Mucosa of descending colon (tissue), 3 donors: Measurements from ENCODE around the gene MED22. TPM values are rescaled to one million over a fixed set of nuclear protein-coding genes. Genes with fewer than 3 reads are reported as not detected.

Source experiments
- ATAC-seq: fragments of 200-7000 bp; cut with Tn5 transposase; one replicate; pipeline ENCODE4 v1.9.1; 2020; ENCODE audit warnings: mild to moderate bottlenecking, moderate library complexity
- DNase-seq, 3 donors: peaks; one replicate each; pipeline ENCODE4 v3.0.0-alpha.2; 2020
- H3K36me3 ChIP-seq: fragments of 200-600 bp; one replicate; pipeline ENCODE4 v1.8.0; 2021; ENCODE audit warnings: low read depth, mild to moderate bottlenecking
- H3K4me1 ChIP-seq: fragments of 200-600 bp; one replicate; pipeline ENCODE4 v1.8.0; 2021; ENCODE audit warnings: low read depth, mild to moderate bottlenecking
- H3K4me3 ChIP-seq: fragments of 200-600 bp; one replicate; pipeline ENCODE4 v1.8.0; 2021; ENCODE audit warnings: mild to moderate bottlenecking
- H3K9me3 ChIP-seq: fragments of 200-600 bp; one replicate; pipeline ENCODE4 v1.8.0; 2021; ENCODE audit warnings: mild to moderate bottlenecking
- intact Hi-C, 2 donors: fragments of 100-400 bp; cut with DNase I in 1 of 2; cut with micrococcal nuclease in 1 of 2; formaldehyde crosslinking; loops; one replicate each; pipeline versions ENCODE4 v1.11.0 to v1.11.1; 2022; cut with DNase I, micrococcal nuclease
- total RNA-seq, 3 donors: library from RNA; stranded (reverse); fragmentation: NEBNext Ultra II Directional in 2 of 3; extraction: Animal tissue kit (Norgen Biotek cat#: 25700) in 2 of 3; gene quantifications; one replicate each; pipeline versions ENCODE4 v1.2.1 to v1.2.4, GENCODE V29; 2021 to 2023
- TF ChIP-seq, protein P1 (sequence below): fragments of 200-600 bp; IDR thresholded peaks from one replicate; pipeline ENCODE4 v1.8.0; 2022; ENCODE audit warnings: antibody characterized with exemption, mild to moderate bottlenecking
- donor health status: DM: no; HTN: no; CAD: no; lungs with moderate emphysema.
- donor health status: DM: no; HTN: no; CAD: no.
- donor health status: DM: no; HTN: yes; CAD: no.

MED22 gene
- total RNA-seq, 3 donors from 2014 or later: 19.8 to 33.6 (median 21.3) TPM

- TF ChIP-seq, protein P1, sequence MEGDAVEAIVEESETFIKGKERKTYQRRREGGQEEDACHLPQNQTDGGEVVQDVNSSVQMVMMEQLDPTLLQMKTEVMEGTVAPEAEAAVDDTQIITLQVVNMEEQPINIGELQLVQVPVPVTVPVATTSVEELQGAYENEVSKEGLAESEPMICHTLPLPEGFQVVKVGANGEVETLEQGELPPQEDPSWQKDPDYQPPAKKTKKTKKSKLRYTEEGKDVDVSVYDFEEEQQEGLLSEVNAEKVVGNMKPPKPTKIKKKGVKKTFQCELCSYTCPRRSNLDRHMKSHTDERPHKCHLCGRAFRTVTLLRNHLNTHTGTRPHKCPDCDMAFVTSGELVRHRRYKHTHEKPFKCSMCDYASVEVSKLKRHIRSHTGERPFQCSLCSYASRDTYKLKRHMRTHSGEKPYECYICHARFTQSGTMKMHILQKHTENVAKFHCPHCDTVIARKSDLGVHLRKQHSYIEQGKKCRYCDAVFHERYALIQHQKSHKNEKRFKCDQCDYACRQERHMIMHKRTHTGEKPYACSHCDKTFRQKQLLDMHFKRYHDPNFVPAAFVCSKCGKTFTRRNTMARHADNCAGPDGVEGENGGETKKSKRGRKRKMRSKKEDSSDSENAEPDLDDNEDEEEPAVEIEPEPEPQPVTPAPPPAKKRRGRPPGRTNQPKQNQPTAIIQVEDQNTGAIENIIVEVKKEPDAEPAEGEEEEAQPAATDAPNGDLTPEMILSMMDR: no peak
These were observed 36.9 kb upstream of the MED22 start for GRCh38 chr9:133384736-133385321.

GRCh38 chr9:133383438-133383837 lies 35.5 kb upstream of the MED22 start:
- no peak for ATAC-seq
- no peaks in the 10 kb centered on the region for H3K36me3 ChIP-seq
- no peaks in the 10 kb centered on the region for H3K9me3 ChIP-seq
- H3K4me3 ChIP-seq: no peak overlapping the region
- DNase-seq: no peak
- intact Hi-C loops: no loop called here
- TF ChIP-seq, protein P1: no peak
- H3K4me1 ChIP-seq: no peaks in the 10 kb centered on the region

More at GRCh38 chr9:133384736-133385321, 36.9 kb upstream of the MED22 start:
- Histone ChIP-seq H3K36me3 (no peaks in the 10 kb centered on the region), H3K4me1 (no peaks in the 10 kb centered on the region), H3K4me3 (no peak overlapping the region), H3K9me3 (no peaks in the 10 kb centered on the region)
- intact Hi-C loops: no loop called here
- no peak for ATAC-seq
- no peak for DNase-seq

DNA sequence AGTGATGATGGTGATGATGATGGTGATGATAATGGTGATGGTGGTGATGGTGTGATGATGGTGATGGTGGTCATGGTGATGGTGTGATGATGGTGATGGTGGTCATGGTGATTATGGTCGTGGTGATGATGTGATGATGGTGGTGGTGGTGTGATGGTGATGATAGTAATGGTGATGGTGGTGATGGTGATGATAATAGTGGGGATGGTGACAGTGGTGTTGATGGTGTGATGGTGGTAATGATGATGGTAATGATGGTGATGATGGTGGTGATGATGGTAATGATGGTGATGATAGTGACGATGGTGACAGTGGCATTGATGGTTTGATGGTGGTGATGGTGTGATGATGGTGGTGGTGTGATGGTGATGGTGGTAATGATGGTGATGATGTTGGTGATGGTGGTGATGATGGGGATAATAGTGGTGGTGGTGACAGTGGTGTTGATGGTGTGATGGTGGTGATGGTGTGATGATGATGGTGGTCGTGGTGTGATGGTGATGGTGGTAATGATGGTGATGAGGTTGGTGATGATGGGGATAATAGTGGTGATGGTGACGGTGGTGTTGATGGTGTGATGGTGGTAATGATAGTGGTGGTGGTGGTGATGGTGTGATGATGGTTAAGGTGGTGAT lies 34.7 kb upstream of the MED22 start:
- H3K4me1 ChIP-seq: no peaks in the 10 kb centered on the region
- DNase-seq (no peak), ATAC-seq (no peak)
- no peak overlapping the region for H3K4me3 ChIP-seq
- TF ChIP-seq, protein P1: no peak
- H3K36me3 ChIP-seq: no peaks in the 10 kb centered on the region
- intact Hi-C loops: no loop called here
- H3K9me3 ChIP-seq: no peaks in the 10 kb centered on the region

DNA sequence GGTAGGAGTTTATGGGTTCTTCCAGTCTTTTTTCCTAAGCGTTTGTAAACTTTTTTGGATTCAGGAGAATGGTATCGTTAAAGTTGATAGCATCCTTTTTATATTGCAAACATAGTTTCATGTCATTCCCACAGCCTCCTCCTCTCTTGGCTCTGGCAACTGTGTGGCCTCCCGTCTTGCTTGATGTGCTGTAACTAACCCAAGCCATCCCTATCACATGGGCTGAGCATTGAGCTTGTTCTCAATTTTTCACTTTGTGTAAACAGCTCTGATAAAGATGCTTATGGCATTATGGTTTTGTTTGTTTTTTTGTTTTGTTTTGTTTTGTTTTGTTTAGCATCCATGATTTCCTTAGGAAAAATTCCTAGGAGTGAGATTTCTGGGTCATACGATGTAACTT lies 32.8 kb upstream of the MED22 start:
- no peak for ATAC-seq
- no peak for DNase-seq

GRCh38 chr9:133379153-133380086 lies 31.5 kb upstream of the MED22 start:
- no peak for ATAC-seq

More for the DNA sequence above, 32.8 kb upstream of the MED22 start:
- no peaks in the 10 kb centered on the region for H3K36me3 ChIP-seq
- TF ChIP-seq, protein P1: no peak
- intact Hi-C loops: no loop called here
- no peak overlapping the region for H3K4me3 ChIP-seq
- H3K9me3 ChIP-seq: no peaks in the 10 kb centered on the region
- no peaks in the 10 kb centered on the region for H3K4me1 ChIP-seq

More at GRCh38 chr9:133379153-133380086, 31.5 kb upstream of the MED22 start:
- TF ChIP-seq, protein P1: no peak
- H3K36me3 ChIP-seq: no peaks in the 10 kb centered on the region
- H3K9me3 ChIP-seq: no peaks in the 10 kb centered on the region
- no peak overlapping the region for H3K4me3 ChIP-seq
- intact Hi-C loops: no loop called here
- peaks cover 5% of the 10 kb centered on the region for H3K4me1 ChIP-seq
- no peak for DNase-seq
